ENCODE data around the gene TBC1D1.
"Not testable (repeated sequence)": the region's sequence is repeated elsewhere in the genome, so short reads cannot be mapped to it uniquely, and the experiment has no call there.

Gene TBC1D1

DNA sequence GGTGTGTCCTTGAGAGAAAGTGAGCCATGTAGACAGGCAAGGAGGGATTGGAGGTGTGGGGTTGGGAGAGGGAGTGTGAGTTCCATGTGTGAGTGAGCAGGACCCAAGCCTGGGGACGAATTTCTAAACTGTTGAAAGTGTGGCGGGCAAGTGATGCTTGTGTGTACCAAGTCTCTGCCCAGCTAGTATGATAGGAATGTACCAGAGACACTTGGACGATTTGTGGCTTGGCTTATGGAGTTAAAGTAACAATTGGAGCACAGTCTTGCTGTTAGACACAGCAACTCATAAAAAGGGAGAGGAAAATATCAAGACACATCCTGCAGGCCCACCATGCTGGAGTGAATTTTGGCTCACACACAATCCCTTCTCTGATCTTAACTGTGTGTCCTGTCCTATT is 77.9 kb downstream of the TBC1D1 start:
- no peak for DNase-seq

DNA sequence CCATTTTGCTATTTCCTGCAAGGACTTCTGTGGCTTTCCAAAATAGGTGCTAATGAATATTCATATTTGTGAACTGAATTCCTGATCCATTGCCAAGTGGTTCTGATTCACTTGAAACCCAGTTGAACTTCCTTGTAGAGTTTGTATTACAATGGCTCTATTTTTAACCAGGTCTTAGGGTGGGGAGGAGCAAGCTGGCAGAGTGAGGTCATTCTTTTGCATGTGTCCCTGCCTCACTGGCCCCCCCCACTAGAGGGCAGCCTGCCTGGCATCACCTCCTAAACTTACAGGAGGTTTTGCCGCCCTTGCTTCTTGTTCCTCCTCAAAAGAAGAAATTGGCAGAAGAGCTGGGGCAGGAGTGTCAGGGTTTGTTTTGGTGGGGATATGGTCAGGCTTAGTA is 79.8 kb downstream of the TBC1D1 start:
- peak; percentile 51 for DNase-seq

DNA sequence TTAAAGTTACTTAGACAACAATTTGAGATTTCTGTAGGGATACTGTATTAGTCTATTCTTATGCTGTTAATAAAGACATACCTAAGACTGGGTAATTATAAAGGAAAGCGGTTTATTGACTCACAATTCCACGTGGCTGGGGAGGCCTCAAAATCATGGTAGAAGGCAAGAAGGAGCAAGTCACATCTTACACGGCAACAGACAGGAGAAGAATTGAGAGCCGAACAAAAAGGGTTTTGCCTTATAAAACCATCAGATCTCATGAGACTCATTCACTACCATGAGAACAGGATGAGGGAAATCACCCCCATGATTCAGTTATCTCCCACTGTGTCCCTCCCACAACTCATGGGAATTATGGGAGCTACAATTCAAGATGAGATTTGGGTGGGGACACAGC is 80.3 kb downstream of the TBC1D1 start:
- no peak for DNase-seq

DNA sequence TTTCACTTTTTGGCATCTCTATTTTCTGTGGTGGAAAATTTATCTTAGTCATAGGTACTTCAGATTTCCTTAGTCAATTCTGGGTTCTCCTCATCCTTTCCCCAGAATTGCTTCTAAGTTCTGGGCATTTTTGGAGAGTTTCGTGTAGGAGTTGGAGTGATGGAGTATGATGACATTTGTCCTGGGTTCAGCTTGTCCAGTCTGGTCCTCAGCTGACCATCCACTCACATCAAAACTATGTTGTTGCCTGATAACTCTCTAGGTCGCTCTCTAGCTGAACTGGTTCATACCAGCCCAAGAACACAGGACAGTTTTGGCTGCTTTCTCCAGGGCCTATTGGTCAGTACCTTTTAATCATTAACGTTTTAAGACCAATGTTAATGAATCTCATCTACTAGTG is 82.6 kb downstream of the TBC1D1 start:
- no peak for DNase-seq

DNA sequence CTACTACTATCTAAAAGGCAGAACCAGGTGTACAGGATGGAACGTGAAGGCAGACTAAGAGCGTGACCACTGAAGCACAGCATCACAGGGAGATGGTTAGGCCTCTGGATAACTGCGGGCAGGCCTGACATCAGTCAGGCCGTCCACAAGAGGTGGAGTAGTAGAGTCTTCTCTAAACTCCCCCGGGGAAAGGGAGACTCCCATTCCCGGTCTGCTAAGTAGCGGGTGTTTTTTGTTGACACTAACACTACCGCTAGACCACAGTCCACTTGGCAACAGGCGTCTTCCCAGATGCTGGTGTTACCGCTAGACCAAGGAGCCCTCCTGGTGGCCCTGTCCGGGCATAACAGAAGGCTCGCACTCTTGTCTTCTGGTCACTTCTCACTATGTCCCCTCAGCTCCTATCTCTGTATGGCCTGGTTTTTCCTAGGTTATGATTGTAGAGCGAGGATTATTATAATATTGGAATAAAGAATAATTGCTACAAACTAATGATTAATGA is 84.5 kb downstream of the TBC1D1 start:
- not testable (repeated sequence) for DNase-seq

DNA sequence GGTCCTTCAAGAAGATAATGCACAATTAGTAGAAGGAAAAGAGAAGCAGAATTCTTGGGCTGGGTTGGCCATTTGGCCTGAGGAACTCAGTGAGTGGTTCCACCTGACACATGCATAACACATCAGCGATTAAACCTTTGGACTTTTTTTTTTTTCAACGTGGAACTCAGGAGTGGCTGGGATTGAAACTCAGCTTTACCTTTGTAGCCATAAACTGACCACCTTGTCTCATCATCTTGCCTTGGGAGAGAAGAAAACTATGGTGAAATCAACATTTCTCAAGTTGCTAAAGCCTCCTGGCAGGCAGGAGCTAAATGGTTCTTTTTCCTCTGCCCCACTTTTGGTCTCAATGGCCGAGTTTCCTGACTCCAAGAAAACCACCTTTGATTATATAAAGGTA is 85.6 kb downstream of the TBC1D1 start:
- no peak for DNase-seq

DNA sequence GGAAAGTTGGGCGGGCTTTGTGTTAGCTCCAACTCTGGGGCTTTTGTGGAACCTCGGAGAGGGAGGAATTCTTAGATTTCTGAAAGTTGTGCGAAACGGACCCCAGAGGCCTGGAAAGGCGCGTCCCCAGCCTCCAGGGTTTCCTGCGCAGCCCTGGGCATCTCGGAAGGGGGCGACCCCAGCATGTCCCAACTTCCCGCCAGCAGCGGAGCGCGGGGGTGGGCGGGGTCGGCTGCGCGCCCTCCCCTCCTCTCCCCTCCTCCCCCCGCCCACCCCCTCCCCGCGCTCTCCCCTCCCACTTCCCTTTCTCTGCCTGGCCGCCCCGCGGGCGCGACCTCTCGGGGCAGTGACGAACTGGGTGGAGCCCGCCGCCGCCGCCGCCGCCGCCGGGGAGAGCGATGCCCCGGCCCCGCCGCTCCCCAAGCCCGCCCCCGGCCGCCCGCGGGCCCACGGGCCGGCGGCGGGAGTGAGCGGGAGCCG is 86.1 kb downstream of the TBC1D1 start:
- peak; percentile 74 for DNase-seq

DNA sequence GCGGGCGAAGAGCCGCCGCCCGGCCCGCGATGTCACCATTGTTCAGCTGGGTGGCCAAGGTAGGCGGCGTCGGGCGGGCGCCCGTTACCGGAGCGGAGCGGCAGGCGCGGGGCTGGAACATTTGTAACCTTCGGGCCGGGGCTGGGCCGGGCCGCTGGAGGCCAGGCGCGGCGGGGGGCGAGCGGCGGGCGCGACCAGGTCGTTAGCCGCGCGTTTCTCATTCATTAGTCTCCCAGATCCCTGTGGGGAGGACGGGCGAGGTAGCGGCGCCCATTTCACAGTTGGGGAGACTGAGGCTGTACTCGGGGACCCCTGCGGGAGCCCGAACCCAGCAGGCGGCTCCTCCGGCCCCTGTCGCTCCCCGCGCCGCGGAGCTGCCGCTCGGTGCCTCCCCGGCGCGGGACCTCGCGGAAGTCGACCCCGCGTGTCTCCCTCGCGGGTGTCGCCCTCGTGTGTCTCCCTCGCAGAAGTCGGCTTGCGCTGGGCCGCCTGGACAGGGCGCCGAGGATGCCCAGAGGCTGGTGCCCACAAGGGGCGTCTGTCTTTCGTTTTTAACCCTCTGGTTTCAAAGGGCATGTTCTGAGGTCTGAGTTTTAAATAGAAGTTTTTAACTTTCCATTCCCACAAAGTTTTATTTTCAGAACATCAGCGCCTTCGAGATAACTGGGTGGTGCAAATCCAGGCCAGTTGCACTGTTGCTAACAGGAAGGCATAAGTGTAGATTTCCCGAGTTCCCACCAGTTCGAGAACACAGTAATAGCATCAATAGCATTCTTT is 86.8 kb downstream of the TBC1D1 start:
- peak; percentile 80 for DNase-seq

DNA sequence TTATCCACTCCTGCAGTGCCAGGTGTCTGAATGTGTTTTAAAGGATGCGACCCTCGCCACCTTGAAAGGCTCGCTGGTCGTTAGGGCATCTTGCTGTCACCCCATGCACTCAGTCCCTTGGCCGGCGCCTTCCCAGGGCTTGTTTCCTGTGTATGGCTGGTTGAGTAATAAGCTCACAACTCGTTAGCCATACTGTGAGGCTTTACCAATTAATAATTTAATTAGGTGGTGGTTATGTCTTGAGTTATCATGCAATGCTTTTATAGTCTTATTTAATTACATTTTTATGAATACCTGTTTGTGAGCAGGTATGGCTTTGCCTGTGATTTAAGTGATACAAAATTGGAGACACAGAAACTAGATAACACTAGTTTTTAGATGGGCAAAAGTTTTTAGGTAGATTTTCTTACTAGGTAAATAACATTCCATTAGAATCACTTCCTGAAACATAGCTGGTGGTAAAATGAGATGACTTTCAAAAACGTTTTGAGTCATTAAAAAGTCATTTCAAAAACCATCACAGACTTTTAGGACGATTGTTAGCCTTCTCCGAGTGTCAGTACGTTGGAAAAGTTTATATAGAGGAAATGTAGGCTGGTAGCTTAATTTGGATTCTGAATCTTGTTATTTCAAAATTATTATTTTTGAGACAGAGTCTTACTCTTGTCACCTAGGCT is 87.5 kb downstream of the TBC1D1 start:
- no peak for DNase-seq

DNA sequence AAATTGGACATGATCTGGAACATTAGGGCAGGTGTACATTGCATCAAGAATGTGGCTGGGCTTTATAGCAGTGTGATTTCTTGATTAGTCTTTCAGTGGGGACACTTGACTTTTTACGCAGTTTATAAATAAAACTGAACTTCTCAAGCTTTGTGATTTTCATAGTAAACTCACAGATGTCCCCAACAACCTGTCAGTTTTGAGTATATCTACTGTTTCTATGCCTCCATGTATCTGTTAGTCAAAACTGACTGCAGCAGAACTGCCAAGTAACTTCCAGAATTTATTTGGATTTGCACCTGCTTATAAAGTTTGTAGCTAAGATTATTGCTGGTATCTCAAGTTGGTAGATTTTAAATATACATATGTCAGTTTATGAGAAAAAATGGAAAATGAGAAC is 89.4 kb downstream of the TBC1D1 start:
- DNase-seq = no peak

DNA sequence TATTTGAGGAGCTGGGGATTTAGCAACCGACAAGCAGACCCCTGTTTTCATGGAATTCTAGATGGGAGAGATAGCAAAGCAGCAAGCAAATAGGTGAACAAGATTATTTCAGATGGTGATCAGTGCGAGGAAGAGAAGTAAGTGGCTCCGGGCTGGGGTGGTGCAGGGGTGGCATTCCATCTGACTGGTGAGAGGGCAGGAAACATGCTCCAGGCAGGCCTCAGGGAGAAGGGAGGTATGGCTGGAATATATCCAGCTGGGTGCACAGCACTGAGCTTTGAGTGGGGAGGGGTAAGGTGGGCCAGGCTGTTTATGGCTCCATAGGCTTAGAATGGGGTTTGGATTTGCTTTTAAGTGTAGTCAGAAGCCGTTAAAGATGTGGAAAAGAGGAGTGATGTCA is 90.5 kb downstream of the TBC1D1 start:
- no peak for DNase-seq

DNA sequence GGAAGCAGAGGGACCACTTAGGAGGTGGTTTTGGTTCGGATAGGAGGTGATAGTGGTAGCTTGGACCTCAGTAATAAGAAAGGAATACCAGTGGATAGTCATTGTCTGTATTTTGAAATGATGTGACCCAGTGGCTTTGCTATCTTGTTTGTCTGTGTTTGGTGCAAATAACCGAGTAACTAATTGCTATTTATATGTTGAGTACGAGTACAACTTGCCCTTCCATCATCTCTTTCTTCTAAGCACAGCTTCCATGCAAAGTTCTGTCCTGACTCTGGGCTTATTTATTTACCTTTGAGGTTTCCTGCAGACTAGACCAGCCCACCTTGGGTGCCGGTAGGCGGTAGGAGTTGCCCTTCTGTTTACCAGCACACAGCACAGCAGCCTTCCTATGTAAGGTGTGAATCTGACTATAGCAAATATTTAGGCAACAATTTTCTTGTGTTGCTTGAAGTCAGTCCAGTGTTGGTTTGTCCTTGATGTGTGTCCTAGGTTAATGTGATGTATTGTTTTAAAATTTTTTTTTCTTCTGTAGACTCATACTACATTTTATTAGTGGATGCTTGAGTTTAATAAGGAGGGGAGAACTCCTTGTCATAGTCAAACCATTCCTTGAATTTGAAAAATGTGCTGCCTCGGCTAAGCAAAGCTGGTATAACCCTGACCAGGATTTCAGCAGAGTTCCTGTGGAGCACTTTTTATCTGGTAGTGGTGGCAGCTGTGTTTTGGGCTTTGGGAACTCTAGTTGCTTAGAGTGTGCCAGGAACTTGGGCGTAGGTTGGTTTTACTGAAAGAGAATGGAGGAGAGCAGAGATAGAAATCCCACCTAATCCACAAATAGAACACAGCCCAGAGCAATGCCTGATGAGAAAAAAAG is 91.2 kb downstream of the TBC1D1 start:
- no peak for DNase-seq

DNA sequence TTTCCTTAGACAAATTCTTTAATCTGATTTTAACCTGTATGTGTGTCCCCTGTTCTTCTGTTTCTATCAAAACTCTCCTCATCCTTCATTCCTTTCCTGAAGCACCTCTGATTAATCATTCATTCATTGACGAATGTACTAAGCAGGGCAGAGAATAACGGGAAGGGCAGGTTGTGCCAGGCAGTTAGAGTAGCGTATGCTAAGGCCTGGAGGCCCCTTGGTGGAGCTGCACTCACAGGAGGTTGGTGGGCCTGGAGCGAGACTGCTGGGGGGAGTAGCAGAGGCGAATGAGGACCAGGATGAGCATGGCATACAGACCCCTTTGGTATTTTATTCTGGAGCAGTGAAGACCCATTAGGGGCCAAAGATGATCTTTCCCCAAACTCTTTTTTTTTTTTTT is 91.9 kb downstream of the TBC1D1 start:
- DNase-seq = no peak

DNA sequence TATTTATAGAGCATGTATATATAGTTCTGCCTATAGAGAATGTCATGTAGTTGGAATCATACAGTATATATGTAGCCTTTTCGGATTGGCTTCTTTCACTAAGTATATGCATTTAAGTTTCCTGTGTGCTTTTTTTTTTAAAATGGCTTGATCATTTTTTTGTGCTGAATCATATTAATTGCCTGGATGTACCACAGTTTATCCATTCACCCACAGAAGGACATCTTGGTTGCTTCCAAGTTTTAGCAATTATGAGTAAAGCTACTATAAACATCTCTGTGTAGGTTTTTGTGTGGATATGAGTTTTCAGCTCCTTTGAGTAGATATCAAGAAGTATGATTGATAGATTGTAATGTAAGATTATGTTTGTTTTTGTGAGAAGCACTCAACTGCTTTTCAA is 93.1 kb downstream of the TBC1D1 start:
- no peak for DNase-seq

DNA sequence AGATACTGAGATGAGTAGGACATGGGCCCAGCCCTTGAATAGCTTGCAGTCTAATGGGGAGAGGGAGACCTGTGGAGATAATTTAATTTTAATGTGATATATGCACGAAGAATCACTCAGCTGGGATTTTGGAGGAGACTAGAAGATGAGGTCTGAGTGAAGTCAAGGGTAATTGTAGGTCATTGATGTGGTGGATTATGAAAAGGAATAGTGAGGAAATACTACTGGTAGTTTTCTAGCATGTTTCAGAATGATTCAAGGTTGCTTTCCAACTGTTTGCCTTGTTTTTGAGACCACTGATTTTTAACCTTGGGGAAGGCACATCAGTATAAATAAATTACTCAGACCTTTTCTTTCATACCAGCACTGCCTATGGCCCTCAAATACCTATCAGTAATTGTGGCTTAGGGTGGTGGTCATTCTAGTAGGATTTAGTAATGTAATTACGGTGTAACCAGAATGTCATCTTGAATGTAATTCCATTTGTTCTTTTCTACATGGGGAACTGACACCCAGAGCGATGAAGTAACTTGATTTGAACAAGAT is 94.9 kb downstream of the TBC1D1 start:
- no peak for DNase-seq

DNA sequence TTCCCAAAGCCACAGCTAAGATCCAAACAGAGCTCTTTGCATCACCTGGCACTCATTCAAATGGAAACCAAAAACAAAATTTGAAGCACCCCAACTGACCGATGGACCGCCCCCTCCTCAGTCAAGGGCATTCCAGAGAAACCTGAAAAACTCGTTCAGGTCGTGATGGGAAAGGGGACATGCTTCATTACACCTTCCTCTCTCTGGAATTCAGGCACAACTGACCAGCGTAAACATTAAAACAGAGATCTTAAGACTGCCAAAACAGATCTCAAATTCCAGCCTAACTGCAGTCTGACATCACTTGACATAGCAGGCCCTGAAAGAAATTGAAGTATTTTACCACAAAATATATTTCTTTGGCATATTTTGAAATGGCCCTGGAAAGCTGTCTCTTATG is 97.8 kb downstream of the TBC1D1 start:
- DNase-seq = no peak

DNA sequence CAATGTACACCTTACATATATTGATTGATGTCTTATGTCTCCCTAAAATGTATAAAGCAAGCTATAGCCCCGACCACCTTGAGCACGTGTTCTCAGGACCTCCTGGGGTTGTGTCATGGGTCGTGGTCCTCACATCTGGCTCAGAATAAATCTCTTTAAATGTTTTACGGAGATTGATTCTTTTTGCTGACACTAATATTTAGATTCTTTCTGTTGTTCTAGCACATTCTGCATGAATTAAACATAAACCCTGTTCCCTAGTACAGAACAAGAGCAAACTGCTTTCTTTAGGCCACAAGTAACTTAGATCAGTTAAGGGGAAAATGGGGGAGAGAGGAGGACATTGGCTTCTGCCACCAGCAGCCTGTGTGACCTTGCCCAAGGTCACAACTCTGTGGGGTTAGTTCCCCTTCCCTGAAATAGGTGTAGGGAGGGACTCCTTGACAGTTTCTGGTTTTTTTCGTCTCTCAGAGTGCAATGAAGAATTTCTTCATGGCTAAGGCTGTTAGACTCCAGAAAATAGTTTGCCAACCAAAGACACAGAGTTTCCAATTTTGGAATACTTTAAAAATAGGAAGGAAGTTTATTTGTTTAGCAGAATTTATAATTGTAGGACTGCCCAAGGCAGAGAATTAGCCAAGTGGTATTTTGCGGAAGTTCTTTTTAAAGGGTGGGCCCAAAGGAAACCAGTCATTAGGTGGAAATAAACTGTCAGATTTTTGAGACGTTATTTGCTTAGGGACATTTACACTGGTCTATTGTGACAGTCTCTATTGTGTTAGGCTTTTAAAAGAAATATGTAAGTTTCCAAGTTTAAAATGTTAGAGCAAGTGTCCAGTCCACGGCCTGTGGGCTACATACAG is 98.7 kb downstream of the TBC1D1 start:
- DNase-seq = no peak

DNA sequence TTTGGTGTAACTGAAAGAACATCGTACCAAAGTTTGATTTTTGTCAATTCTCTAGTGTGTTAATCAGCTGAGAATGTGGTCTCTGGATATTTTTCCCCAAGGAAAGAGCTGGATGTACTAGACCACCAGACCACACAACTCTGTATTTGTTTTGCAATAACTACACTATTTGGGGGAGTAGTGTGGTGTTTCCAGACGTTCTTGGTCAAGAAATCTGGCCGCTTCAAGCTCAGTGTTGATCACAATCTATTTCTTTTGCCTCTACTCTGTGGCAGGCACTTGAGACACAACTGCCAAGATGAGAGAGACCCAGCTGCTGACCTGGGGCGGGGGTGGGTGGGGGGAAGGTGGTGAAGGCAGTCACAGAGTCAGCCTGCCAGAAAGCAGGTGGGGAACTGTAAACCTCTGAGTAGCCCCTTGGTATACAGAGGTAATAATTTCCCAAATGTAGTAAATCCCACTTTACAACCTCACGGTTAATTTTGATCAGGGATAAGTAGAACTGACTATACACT is 99.9 kb downstream of the TBC1D1 start:
- DNase-seq = no peak

DNA sequence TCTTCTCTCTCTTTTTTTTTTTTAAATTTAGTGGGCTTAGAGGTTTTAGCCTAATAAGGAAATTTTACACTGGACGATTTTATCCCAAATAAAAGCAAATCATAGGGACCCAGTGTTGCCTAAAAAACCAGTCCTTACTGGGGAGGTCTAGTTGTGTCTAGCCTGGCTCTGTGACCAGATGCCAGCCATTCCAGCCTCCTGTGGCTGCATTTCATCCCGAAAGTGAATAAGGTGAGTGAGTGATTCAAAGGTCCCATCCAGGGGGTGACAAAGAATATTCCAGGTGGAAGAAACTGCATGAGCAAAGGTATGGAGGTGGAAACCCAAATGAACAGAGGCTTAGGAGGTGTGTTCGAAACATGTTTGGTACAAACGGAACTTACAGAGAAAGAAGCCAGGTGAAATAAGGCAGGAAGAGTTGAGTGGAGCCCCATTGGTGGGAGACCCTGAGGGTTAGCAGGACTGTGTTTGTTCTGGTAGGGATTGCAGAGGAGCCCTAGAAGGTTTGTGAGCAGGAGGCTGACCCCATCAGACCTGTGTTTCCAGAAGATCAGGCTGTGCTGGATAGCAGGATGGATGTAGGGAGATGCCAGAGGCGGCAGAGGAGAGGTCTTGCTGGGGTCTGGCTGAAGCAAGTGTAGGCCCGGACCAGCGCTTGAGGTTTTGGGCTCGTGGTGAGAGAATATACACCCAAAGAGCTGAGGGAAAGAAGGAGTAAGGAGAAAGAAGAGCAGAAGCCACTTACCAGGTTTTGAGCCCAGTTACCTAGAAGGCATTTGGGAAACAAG is 100.9 kb downstream of the TBC1D1 start:
- no peak for DNase-seq

DNA sequence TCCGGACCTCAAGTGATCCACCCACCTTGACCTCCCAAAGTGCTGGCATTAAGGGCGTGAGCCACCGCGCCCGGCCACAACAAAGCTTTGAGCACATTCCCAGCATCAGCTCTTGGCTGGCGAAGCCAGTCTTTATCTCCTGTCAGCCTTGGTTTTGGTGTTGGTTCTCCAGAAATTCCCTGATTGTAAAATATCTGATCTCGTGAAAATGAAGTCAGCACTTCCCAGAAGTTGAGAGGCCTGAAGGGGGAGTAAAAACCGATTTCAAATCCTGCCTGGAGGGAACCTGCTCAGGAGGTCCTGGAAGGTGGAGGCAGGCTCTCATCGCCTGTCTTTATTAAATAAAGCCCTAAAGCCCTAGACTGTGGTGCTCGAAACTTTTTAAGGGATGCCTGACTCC is 102.9 kb downstream of the TBC1D1 start:
- DNase-seq = no peak

DNA sequence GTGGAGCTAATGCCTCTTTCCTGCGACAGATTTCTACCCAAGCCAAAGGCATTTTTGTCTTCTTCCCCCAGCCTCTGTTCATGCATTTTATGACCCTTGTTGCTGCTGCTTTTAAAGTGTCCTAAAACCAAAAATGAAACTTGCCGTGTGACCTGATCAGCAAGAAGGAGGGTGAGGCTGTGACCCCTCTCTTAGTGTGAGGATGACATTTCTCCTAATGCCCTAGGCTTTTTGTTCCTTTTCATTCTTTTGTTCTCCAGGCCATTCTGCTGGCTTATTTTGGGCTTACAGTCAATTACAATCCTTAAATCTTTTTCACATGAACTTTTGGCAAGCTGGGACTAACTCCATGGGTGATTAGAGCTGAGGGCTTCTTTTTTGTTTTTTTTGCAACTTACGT is 103.7 kb downstream of the TBC1D1 start:
- DNase-seq = no peak
